Measurements from ENCODE around the gene PICK1.

The PICK1 gene

GRCh38 chr22:38056969-38057891 lies at the start of gene PICK1:
TSS of gene PICK1 (plus strand) at chr22:38057404. CDS start at chr22:38057810, 406 bp downstream.
- CTCF ChIA-PET = interaction anchor here (1.2 to 6.5 kb wide), 4 partner anchors 12 to 515 kb away, joined by 4 to 79 read pairs (median 10); partner anchors contain the start of gene DMC1
- peak; percentile 52 for DNase-seq (ENCODE audit: low read depth, low spot score)
- TF ChIP-seq CTCF (IDR thresholded peaks at IDR 0.05; ENCODE audit: insufficient read depth, low read length, missing control alignments) = no peak
- H3K4me3 ChIP-seq (ENCODE audit: low read depth, low read length) = peak within 1 kb of the TSS; percentile 77
- POLR2A ChIA-PET = no interaction called here

GRCh38 chr22:38009000-38009806 lies 48.0 kb upstream of the PICK1 start:
- CTCF ChIA-PET = no interaction called here
- TF ChIP-seq CTCF (IDR thresholded peaks at IDR 0.05; ENCODE audit: insufficient read depth, low read length, missing control alignments) = no peak
- no peak overlapping the region for H3K4me3 ChIP-seq (ENCODE audit: low read depth, low read length)
- no peak for DNase-seq (ENCODE audit: low read depth, low spot score)
- POLR2A ChIA-PET = no interaction called here

DNA sequence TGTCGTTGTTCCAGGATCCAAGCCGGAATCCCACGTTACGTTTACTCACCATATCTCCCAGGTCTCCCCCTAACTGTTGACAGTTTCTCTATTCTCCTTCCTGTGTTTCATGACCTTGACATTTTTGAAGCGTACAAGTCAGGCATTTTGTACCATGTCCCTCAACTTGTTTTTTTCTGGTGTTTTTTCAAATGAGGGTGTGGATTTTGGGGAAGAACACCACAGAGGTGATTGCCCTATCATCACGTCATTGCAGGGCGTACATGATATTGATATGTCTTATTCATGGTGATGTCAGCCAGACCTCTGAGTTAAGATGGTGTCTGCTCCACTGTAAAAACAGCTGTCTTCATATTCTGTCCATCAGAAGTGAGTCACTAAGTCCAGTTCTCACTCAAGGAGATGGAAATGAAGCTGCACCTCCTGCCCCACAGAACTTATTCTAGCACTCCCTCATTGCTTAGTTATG lies 44.6 kb upstream of the PICK1 start:
- CTCF ChIA-PET = no interaction called here
- no peak for TF ChIP-seq CTCF (IDR thresholded peaks at IDR 0.05; ENCODE audit: insufficient read depth, low read length, missing control alignments)
- H3K4me3 ChIP-seq (ENCODE audit: low read depth, low read length) = no peak overlapping the region
- POLR2A ChIA-PET = no interaction called here
- no peak for DNase-seq (ENCODE audit: low read depth, low spot score)

GRCh38 chr22:38014083-38014482 lies 43.1 kb upstream of the PICK1 start:
- H3K4me3 ChIP-seq (ENCODE audit: low read depth, low read length) = no peak overlapping the region
- TF ChIP-seq CTCF (IDR thresholded peaks at IDR 0.05; ENCODE audit: insufficient read depth, low read length, missing control alignments) = no peak
- CTCF ChIA-PET = interaction anchor here (1.1 kb wide), 1 partner anchor 9 kb away, joined by 3 read pairs; no protein-coding TSS in a partner anchor
- DNase-seq (ENCODE audit: low read depth, low spot score) = no peak
- POLR2A ChIA-PET = no interaction called here

- H3K4me3 ChIP-seq (ENCODE audit: low read depth, low read length) = no peak overlapping the region
- POLR2A ChIA-PET = no interaction called here
- DNase-seq (ENCODE audit: low read depth, low spot score) = no peak
- CTCF ChIA-PET = interaction anchor here (0.8 kb wide), 1 partner anchor 85 kb away, joined by 3 read pairs; no protein-coding TSS in a partner anchor
- TF ChIP-seq CTCF (IDR thresholded peaks at IDR 0.05; ENCODE audit: insufficient read depth, low read length, missing control alignments) = no peak
Measured at GRCh38 chr22:38016182-38017151, 40.7 kb upstream of the PICK1 start.
